SK-N-SH treated with all-trans-retinoic acid at 6 μM for 48 hours (cell line): Measurements from ENCODE around the gene SH3BP4.

Source experiments
- ATAC-seq: fragments of 200-7000 bp; cut with Tn5 transposase; 3 replicates; pipeline ENCODE4 v1.9.1; 2020; ENCODE audit warnings: mild to moderate bottlenecking, moderate library complexity
- ARNTL ChIP-seq: fragments of 450-650 bp; formaldehyde crosslinking; IDR thresholded peaks from 2 replicates; pipeline ENCODE4 v1.5.0; 2020; ENCODE audit warnings: low read depth, mild to moderate bottlenecking, moderate library complexity, borderline replicate concordance
- BACH2 ChIP-seq: fragments of 250-450 bp; sonication (Bioruptor Pico); IDR thresholded peaks from 2 replicates; pipeline ENCODE4 v1.9.0; 2021; ENCODE audit warnings: mild to moderate bottlenecking, borderline replicate concordance
- CSDC2 ChIP-seq: fragments of 250-450 bp; sonication (Bioruptor Pico); IDR thresholded peaks from 2 replicates; pipeline ENCODE4 v1.5.0; 2020; ENCODE audit warnings: mild to moderate bottlenecking, moderate library complexity
- ESRRG ChIP-seq: fragments of 250-450 bp; sonication (Bioruptor Pico); IDR thresholded peaks from 2 replicates; pipeline ENCODE4 v1.6.1; 2021; ENCODE audit warnings: mild to moderate bottlenecking
- GLIS3 ChIP-seq: fragments of 250-450 bp; sonication (Bioruptor Pico); IDR thresholded peaks from 2 replicates; pipeline ENCODE4 v1.5.0; 2020; ENCODE audit warnings: mild to moderate bottlenecking, moderate library complexity
- ISL1 ChIP-seq: fragments of 250-450 bp; sonication (Bioruptor Pico); IDR thresholded peaks from 2 replicates; pipeline ENCODE4 v2.1.2; 2022; ENCODE audit warnings: mild to moderate bottlenecking, moderate library complexity
- OSR1 ChIP-seq: fragments of 250-450 bp; sonication (Bioruptor Pico); IDR thresholded peaks from 2 replicates; pipeline ENCODE4 v1.8.0; 2022; ENCODE audit warnings: moderate library complexity, mild to moderate bottlenecking, inconsistent platforms
- PPARA ChIP-seq: fragments of 250-450 bp; sonication (Bioruptor Pico); IDR thresholded peaks from 2 replicates; pipeline ENCODE4 v1.5.0; 2020; ENCODE audit warnings: mild to moderate bottlenecking, borderline replicate concordance
- RARB ChIP-seq: fragments of 250-450 bp; sonication (Bioruptor Pico); IDR thresholded peaks from 2 replicates; pipeline ENCODE4 v1.8.0; 2021; ENCODE audit warnings: mild to moderate bottlenecking, moderate library complexity
- SNAI2 ChIP-seq: fragments of 250-450 bp; sonication (Bioruptor Pico); IDR thresholded peaks from 2 replicates; pipeline ENCODE4 v1.5.0; 2020; ENCODE audit warnings: mild to moderate bottlenecking, moderate library complexity
- TCF4 ChIP-seq: fragments of 250-450 bp; sonication (Bioruptor Pico); IDR thresholded peaks from 2 replicates; pipeline ENCODE4 v1.8.0; 2021; ENCODE audit warnings: mild to moderate bottlenecking, moderate library complexity, borderline replicate concordance
- TOX ChIP-seq: fragments of 250-450 bp; sonication (Bioruptor Pico); IDR thresholded peaks from 2 replicates; pipeline ENCODE4 v1.8.0; 2021; ENCODE audit warnings: mild to moderate bottlenecking, moderate library complexity, borderline replicate concordance
- ZC3H10 ChIP-seq: fragments of 250-450 bp; sonication (Bioruptor Pico); IDR thresholded peaks from 2 replicates; pipeline ENCODE4 v1.5.1; 2021; ENCODE audit warnings: mild to moderate bottlenecking, moderate library complexity
- ZFP3 ChIP-seq: fragments of 250-450 bp; sonication (Bioruptor Pico); IDR thresholded peaks from 2 replicates; pipeline ENCODE4 v1.5.0; 2020; ENCODE audit warnings: mild to moderate bottlenecking, moderate library complexity
- ZFP30 ChIP-seq: fragments of 450-650 bp; formaldehyde crosslinking; IDR thresholded peaks from 2 replicates; pipeline ENCODE4 v1.5.0; 2022; ENCODE audit warnings: mild to moderate bottlenecking, moderate library complexity
- ZNF565 ChIP-seq: fragments of 450-650 bp; formaldehyde crosslinking; conservative IDR thresholded peaks from 2 replicates; pipeline ENCODE4 v1.5.0; 2020; ENCODE audit warnings: low read depth, mild to moderate bottlenecking, moderate library complexity
- ZNF70 ChIP-seq: fragments of 450-650 bp; formaldehyde crosslinking; IDR thresholded peaks from 2 replicates; pipeline ENCODE4 v1.5.0; 2020; ENCODE audit warnings: mild to moderate bottlenecking, moderate library complexity
- ZNF8 ChIP-seq: fragments of 450-650 bp; formaldehyde crosslinking; IDR thresholded peaks from 2 replicates; pipeline ENCODE4 v1.5.0; 2020; ENCODE audit warnings: mild to moderate bottlenecking, moderate library complexity
- TF ChIP-seq, protein P1 (sequence below): fragments of 250-450 bp; sonication (Bioruptor Pico); IDR thresholded peaks from 2 replicates; pipeline ENCODE4 v1.8.0; 2020; ENCODE audit warnings: mild to moderate bottlenecking, moderate library complexity, borderline replicate concordance
- TF ChIP-seq, protein P2 (sequence below): fragments of 250-450 bp; sonication (Bioruptor Pico); IDR thresholded peaks from 2 replicates; pipeline ENCODE4 v1.5.1; 2021; ENCODE audit warnings: mild to moderate bottlenecking, moderate library complexity
- TF ChIP-seq, protein P3 (sequence below): fragments of 250-450 bp; sonication (Bioruptor Pico); IDR thresholded peaks from 2 replicates; pipeline ENCODE4 v1.5.1; 2020; ENCODE audit warnings: low read depth, mild to moderate bottlenecking, moderate library complexity
- TF ChIP-seq, protein P4 (sequence below): fragments of 250-450 bp; sonication (Bioruptor Pico); IDR thresholded peaks from 2 replicates; pipeline ENCODE4 v1.8.0; 2021; ENCODE audit warnings: low read depth, mild to moderate bottlenecking, moderate library complexity, borderline replicate concordance

SH3BP4 gene

DNA sequence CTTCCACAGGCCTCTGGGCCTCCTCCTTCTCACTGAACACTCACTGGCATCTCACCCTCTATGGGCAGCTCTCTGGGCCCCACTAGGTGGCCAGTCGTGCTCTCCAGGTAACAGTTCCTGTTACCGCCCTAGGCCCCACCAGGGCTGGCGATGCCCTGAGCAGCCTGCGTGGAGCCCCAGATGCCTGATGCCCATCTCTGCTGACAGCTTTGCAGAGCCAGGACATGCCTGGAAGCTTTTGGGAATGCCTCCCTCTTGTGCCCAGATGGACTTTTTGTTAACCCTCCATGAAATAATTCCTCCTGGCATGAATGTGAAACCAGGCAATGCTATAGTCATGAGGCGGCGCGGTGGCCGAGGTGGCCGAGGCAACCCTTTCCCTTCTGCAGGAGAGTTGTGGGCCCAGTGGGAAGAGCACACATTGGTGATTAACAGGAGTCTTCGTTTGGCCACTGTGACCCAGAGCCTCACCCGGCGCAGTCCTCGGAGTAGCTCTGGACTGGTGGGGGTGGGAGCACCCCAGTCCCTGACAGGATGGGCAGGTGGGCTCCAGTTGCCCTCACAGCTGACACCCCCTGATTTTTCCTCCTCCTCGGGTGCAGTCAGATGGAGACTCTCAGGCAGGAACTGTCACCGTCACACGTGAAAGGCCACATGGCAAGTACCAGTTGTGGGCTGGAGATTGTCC, 80.0 kb downstream of the SH3BP4 start:
- TF ChIP-seq ZFP3 (no peak), CSDC2 (no peak)
- TF ChIP-seq, protein P1, sequence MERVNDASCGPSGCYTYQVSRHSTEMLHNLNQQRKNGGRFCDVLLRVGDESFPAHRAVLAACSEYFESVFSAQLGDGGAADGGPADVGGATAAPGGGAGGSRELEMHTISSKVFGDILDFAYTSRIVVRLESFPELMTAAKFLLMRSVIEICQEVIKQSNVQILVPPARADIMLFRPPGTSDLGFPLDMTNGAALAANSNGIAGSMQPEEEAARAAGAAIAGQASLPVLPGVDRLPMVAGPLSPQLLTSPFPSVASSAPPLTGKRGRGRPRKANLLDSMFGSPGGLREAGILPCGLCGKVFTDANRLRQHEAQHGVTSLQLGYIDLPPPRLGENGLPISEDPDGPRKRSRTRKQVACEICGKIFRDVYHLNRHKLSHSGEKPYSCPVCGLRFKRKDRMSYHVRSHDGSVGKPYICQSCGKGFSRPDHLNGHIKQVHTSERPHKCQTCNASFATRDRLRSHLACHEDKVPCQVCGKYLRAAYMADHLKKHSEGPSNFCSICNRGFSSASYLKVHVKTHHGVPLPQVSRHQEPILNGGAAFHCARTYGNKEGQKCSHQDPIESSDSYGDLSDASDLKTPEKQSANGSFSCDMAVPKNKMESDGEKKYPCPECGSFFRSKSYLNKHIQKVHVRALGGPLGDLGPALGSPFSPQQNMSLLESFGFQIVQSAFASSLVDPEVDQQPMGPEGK = no peak
- TF ChIP-seq, protein P2, sequence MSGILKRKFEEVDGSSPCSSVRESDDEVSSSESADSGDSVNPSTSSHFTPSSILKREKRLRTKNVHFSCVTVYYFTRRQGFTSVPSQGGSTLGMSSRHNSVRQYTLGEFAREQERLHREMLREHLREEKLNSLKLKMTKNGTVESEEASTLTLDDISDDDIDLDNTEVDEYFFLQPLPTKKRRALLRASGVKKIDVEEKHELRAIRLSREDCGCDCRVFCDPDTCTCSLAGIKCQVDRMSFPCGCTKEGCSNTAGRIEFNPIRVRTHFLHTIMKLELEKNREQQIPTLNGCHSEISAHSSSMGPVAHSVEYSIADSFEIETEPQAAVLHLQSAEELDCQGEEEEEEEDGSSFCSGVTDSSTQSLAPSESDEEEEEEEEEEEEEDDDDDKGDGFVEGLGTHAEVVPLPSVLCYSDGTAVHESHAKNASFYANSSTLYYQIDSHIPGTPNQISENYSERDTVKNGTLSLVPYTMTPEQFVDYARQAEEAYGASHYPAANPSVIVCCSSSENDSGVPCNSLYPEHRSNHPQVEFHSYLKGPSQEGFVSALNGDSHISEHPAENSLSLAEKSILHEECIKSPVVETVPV (CRISPR knock-in tag) = no peak
- no peak for ATAC-seq

DNA sequence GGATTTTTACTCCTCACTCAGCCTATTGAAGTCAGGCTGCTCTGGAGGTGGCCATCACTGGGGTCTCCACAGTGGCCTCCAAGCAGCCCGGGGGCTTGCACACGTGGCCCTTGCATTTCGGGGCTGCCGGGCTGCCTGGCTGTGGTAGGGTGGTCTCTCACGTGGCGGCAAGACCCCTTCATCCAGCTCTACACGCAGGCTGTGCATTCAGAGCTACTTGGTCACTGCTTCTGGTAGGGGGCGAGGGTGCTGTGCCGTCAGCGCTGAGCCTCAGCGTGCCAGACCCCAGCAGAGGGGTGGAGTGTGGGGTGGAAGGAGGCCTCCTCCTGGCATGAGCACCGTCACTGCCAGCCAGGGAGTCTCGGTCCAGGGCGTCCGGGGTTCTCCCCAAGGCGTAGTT, 80.6 kb downstream of the SH3BP4 start:
- no peak for TF ChIP-seq CSDC2
- TF ChIP-seq, protein P1 = no peak
- no peak for TF ChIP-seq OSR1
- TF ChIP-seq TCF4 = no peak
- TF ChIP-seq GLIS3 (CRISPR knock-in tag) = no peak
- no peak for TF ChIP-seq BACH2
- TF ChIP-seq ZNF70 (CRISPR knock-in tag) = no peak
- TF ChIP-seq TOX (CRISPR knock-in tag) = no peak
- TF ChIP-seq ZFP3 = no peak
- no peak for TF ChIP-seq RARB
- no peak for TF ChIP-seq ZNF565 (CRISPR knock-in tag)
- no peak for TF ChIP-seq ESRRG
- TF ChIP-seq, protein P2 (CRISPR knock-in tag) = no peak
- TF ChIP-seq, protein P3, sequence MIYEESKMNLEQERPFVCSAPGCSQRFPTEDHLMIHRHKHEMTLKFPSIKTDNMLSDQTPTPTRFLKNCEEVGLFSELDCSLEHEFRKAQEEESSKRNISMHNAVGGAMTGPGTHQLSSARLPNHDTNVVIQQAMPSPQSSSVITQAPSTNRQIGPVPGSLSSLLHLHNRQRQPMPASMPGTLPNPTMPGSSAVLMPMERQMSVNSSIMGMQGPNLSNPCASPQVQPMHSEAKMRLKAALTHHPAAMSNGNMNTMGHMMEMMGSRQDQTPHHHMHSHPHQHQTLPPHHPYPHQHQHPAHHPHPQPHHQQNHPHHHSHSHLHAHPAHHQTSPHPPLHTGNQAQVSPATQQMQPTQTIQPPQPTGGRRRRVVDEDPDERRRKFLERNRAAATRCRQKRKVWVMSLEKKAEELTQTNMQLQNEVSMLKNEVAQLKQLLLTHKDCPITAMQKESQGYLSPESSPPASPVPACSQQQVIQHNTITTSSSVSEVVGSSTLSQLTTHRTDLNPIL (CRISPR knock-in tag) = no peak
- no peak for ATAC-seq

DNA sequence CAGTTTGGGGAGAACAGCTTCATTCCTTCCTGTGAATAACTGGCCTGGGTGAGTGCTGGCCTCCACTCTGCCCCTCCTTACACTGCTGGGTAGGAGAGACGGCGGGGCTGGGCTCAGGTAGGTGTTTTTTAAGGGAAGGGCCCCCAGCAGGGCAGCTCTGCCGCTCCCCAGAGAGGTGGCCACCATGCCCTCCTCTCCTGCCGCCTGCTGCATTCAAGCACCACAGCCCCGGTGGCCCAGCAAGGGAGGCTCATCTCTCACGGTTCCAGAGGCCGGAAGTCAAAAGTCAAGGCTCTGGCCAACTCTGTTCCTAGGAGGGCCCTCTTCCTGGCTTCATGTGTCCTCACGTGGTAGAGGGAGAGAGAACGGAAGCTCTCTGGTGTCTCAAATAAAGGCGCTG, 81.1 kb downstream of the SH3BP4 start:
- ATAC-seq = no peak
- TF ChIP-seq ARNTL (CRISPR knock-in tag) (no peak), ZC3H10 (CRISPR knock-in tag) (no peak), ZFP30 (CRISPR knock-in tag) (no peak), ZNF8 (CRISPR knock-in tag) (no peak), TCF4 (no peak), ISL1 (no peak), ESRRG (no peak), GLIS3 (CRISPR knock-in tag) (no peak), ZFP3 (no peak), OSR1 (no peak), ZNF565 (CRISPR knock-in tag) (no peak), ZNF70 (CRISPR knock-in tag) (no peak), SNAI2 (CRISPR knock-in tag) (no peak), RARB (no peak), BACH2 (no peak), PPARA (CRISPR knock-in tag) (no peak)
- TF ChIP-seq, protein P4, sequence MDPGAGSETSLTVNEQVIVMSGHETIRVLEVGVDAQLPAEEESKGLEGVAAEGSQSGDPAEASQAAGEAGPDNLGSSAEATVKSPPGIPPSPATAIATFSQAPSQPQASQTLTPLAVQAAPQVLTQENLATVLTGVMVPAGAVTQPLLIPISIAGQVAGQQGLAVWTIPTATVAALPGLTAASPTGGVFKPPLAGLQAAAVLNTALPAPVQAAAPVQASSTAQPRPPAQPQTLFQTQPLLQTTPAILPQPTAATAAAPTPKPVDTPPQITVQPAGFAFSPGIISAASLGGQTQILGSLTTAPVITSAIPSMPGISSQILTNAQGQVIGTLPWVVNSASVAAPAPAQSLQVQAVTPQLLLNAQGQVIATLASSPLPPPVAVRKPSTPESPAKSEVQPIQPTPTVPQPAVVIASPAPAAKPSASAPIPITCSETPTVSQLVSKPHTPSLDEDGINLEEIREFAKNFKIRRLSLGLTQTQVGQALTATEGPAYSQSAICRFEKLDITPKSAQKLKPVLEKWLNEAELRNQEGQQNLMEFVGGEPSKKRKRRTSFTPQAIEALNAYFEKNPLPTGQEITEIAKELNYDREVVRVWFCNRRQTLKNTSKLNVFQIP = no peak
- TF ChIP-seq, protein P2 (CRISPR knock-in tag) = no peak
- TF ChIP-seq, protein P3 (CRISPR knock-in tag) = no peak
- TF ChIP-seq, protein P1 = no peak
